ENCODE data around the gene HDLBP.

The HDLBP gene

GRCh38 chr2:241313543-241314095 lies 1.9 kb downstream of the HDLBP start:
- H3K4me2 ChIP-seq (ENCODE audit: low read length): peak overlapping the region; percentile 86
- H3K4me3 ChIP-seq (ENCODE audit: low read length): peak overlapping the region; percentile 97
- H3K9ac ChIP-seq (ENCODE audit: low read length): peak overlapping the region; percentile 100
- peaks cover 49% of the 10 kb centered on the region for H3K4me1 ChIP-seq (ENCODE audit: low read length)
- H3K79me2 ChIP-seq (ENCODE audit: low read length): peaks cover 96% of the 10 kb centered on the region
- peaks cover 64% of the 10 kb centered on the region for H4K20me1 ChIP-seq (ENCODE audit: insufficient read depth, low read length)
- H3K36me3 ChIP-seq (replicated peaks; ENCODE audit: low read depth, low read length): peaks cover 7% of the 10 kb centered on the region
- no peaks in the 10 kb centered on the region for H3K9me3 ChIP-seq (ENCODE audit: insufficient read depth, low read length)
- no peak overlapping the region for H2AFZ ChIP-seq (ENCODE audit: low read depth, low read length)
- TF ChIP-seq EZH2phosphoT487 (IDR thresholded peaks at IDR 0.05; ENCODE audit: low read depth): no peak
- TF ChIP-seq, protein P1, sequence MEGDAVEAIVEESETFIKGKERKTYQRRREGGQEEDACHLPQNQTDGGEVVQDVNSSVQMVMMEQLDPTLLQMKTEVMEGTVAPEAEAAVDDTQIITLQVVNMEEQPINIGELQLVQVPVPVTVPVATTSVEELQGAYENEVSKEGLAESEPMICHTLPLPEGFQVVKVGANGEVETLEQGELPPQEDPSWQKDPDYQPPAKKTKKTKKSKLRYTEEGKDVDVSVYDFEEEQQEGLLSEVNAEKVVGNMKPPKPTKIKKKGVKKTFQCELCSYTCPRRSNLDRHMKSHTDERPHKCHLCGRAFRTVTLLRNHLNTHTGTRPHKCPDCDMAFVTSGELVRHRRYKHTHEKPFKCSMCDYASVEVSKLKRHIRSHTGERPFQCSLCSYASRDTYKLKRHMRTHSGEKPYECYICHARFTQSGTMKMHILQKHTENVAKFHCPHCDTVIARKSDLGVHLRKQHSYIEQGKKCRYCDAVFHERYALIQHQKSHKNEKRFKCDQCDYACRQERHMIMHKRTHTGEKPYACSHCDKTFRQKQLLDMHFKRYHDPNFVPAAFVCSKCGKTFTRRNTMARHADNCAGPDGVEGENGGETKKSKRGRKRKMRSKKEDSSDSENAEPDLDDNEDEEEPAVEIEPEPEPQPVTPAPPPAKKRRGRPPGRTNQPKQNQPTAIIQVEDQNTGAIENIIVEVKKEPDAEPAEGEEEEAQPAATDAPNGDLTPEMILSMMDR (IDR thresholded peaks at IDR 0.05; ENCODE audit: low read depth, low read length): no peak
- no peak overlapping the region for H3K27ac ChIP-seq (ENCODE audit: low read length)
- H3K27me3 ChIP-seq (ENCODE audit: low read depth, low read length): no peaks in the 10 kb centered on the region

GRCh38 chr2:241312082-241312481 lies 3.4 kb downstream of the HDLBP start:
- no peak overlapping the region for H3K4me3 ChIP-seq (ENCODE audit: low read length)
- H3K79me2 ChIP-seq (ENCODE audit: low read length): peaks cover 96% of the 10 kb centered on the region
- H2AFZ ChIP-seq (ENCODE audit: low read depth, low read length): no peak overlapping the region
- H3K36me3 ChIP-seq (replicated peaks; ENCODE audit: low read depth, low read length): no peaks in the 10 kb centered on the region
- H3K4me1 ChIP-seq (ENCODE audit: low read length): peaks cover 36% of the 10 kb centered on the region
- no peak overlapping the region for H3K9ac ChIP-seq (ENCODE audit: low read length)
- H3K27me3 ChIP-seq (ENCODE audit: low read depth, low read length): no peaks in the 10 kb centered on the region
- H3K4me2 ChIP-seq (ENCODE audit: low read length): no peak overlapping the region
- TF ChIP-seq, protein P1 (IDR thresholded peaks at IDR 0.05; ENCODE audit: low read depth, low read length): no peak
- H3K27ac ChIP-seq (ENCODE audit: low read length): no peak overlapping the region
- H4K20me1 ChIP-seq (ENCODE audit: insufficient read depth, low read length): peaks cover 63% of the 10 kb centered on the region
- no peaks in the 10 kb centered on the region for H3K9me3 ChIP-seq (ENCODE audit: insufficient read depth, low read length)

- peaks cover 36% of the 10 kb centered on the region for H3K4me1 ChIP-seq (ENCODE audit: low read length)
- H3K9me3 ChIP-seq (ENCODE audit: insufficient read depth, low read length): no peaks in the 10 kb centered on the region
- H3K9ac ChIP-seq (ENCODE audit: low read length): no peak overlapping the region
- H3K27me3 ChIP-seq (ENCODE audit: low read depth, low read length): no peaks in the 10 kb centered on the region
- peak overlapping the region; percentile 9; the same call in 1 of the 2 replicates for H3K4me2 ChIP-seq (ENCODE audit: low read length)
- H3K79me2 ChIP-seq (ENCODE audit: low read length): peaks cover 95% of the 10 kb centered on the region
- H3K4me3 ChIP-seq (ENCODE audit: low read length): no peak overlapping the region
- no peak overlapping the region for H2AFZ ChIP-seq (ENCODE audit: low read depth, low read length)
- TF ChIP-seq, protein P1 (IDR thresholded peaks at IDR 0.05; ENCODE audit: low read depth, low read length): no peak
- TF ChIP-seq EZH2phosphoT487 (IDR thresholded peaks at IDR 0.05; ENCODE audit: low read depth): no peak
- H3K36me3 ChIP-seq (replicated peaks; ENCODE audit: low read depth, low read length): no peaks in the 10 kb centered on the region
- H3K27ac ChIP-seq (ENCODE audit: low read length): no peak overlapping the region
- H4K20me1 ChIP-seq (ENCODE audit: insufficient read depth, low read length): peaks cover 59% of the 10 kb centered on the region
These were observed 4.4 kb downstream of the HDLBP start for GRCh38 chr2:241310917-241311566.

GRCh38 chr2:241309684-241310117 lies 5.8 kb downstream of the HDLBP start:
- no peak overlapping the region for H3K4me3 ChIP-seq (ENCODE audit: low read length)
- peak overlapping the region; percentile 22; the same call in 1 of the 2 replicates for H3K27ac ChIP-seq (ENCODE audit: low read length)
- H3K4me1 ChIP-seq (ENCODE audit: low read length): peaks cover 36% of the 10 kb centered on the region
- H2AFZ ChIP-seq (ENCODE audit: low read depth, low read length): no peak overlapping the region
- peak overlapping the region; percentile 40; the same call in 1 of the 2 replicates for H3K4me2 ChIP-seq (ENCODE audit: low read length)
- TF ChIP-seq EZH2phosphoT487 (IDR thresholded peaks at IDR 0.05; ENCODE audit: low read depth): no peak
- TF ChIP-seq, protein P1 (IDR thresholded peaks at IDR 0.05; ENCODE audit: low read depth, low read length): no peak
- 0 out of 2 replicates have a peak overlapping the region, but pooled peaks have one; percentile 9 for H3K9ac ChIP-seq (ENCODE audit: low read length)
- H3K27me3 ChIP-seq (ENCODE audit: low read depth, low read length): no peaks in the 10 kb centered on the region
- H3K9me3 ChIP-seq (ENCODE audit: insufficient read depth, low read length): no peaks in the 10 kb centered on the region
- peaks cover 99% of the 10 kb centered on the region for H3K79me2 ChIP-seq (ENCODE audit: low read length)
- H3K36me3 ChIP-seq (replicated peaks; ENCODE audit: low read depth, low read length): no peaks in the 10 kb centered on the region
- peaks cover 66% of the 10 kb centered on the region for H4K20me1 ChIP-seq (ENCODE audit: insufficient read depth, low read length)

Data from OCI-LY3 (cell line).